IMR-90 (cell line): ENCODE data around the gene KIF3B. TPM values are rescaled to one million over a fixed set of nuclear protein-coding genes. Genes with fewer than 3 reads are reported as not detected.

Source experiments
- ATAC-seq: fragments of 200-7000 bp; cut with Tn5 transposase; 2 replicates; pipeline ENCODE4 v1.9.1; 2020; ENCODE audit warnings: low read depth, mild to moderate bottlenecking, moderate library complexity
- BruUV-seq: library from RNA; stranded (reverse); fragments of 400-500 nt; replicated peaks from 2 replicates; lab custom pipeline; 2021; lab: Mats Ljungman, UMichigan
- CTCF ChIA-PET: fragments of 300-600 bp; formaldehyde crosslinking; extraction: SDS; loops from one replicate; lab custom pipeline; 2021; ENCODE audit warnings: antibody characterized with exemption; lab: Yijun Ruan, JAX
- POLR2A ChIA-PET: fragments of 300-600 bp; sonication (Branson Sonifier 250); formaldehyde crosslinking; loops from one replicate; lab custom pipeline; 2022; ENCODE audit warnings: antibody characterized with exemption; ENCODE audit not compliant: unreplicated experiment; lab: Charles Lee
- DNase-seq: peaks from one replicate; pipeline ENCODE4 v3.0.0; 2013
- H2AFZ ChIP-seq: replicated peaks from 2 replicates; pipeline ENCODE3; 2013; ENCODE audit warnings: low read length, mild to moderate bottlenecking; ENCODE audit not compliant: poor library complexity
- H2AK5ac ChIP-seq: 2 replicates; pipeline ENCODE4 v1.6.1; 2013; ENCODE audit warnings: low read depth, low read length, inconsistent platforms
- H2AK9ac ChIP-seq: replicated peaks from 2 replicates; pipeline ENCODE3; 2013; ENCODE audit warnings: mild to moderate bottlenecking, low read depth, low read length, moderate library complexity; ENCODE audit not compliant: poor library complexity
- H2BK120ac ChIP-seq: 2 replicates; pipeline ENCODE4 v1.6.1; 2013; ENCODE audit warnings: low read depth, low read length, inconsistent platforms
- H2BK15ac ChIP-seq: 3 replicates; pipeline ENCODE4 v1.6.1; 2013; ENCODE audit warnings: low read depth, low read length, inconsistent platforms
- H2BK20ac ChIP-seq: 2 replicates; pipeline ENCODE4 v1.6.1; 2013; ENCODE audit warnings: low read depth, mild to moderate bottlenecking, inconsistent platforms, low read length, moderate library complexity
- H2BK5ac ChIP-seq: 2 replicates; pipeline ENCODE4 v1.6.1; 2013; ENCODE audit warnings: mild to moderate bottlenecking, low read depth, low read length, inconsistent platforms; ENCODE audit not compliant: poor library complexity, severe bottlenecking
- H3K14ac ChIP-seq: replicated peaks from 2 replicates; pipeline ENCODE4 v1.6.1; 2013; ENCODE audit warnings: low read depth, low read length, inconsistent platforms
- H3K18ac ChIP-seq: 2 replicates; pipeline ENCODE4 v1.6.1; 2013; ENCODE audit warnings: low read depth, low read length, control low read depth
- H3K23ac ChIP-seq: 2 replicates; pipeline ENCODE4 v1.6.1; 2013; ENCODE audit warnings: low read depth, low read length, inconsistent platforms
- H3K27ac ChIP-seq: 2 replicates; pipeline ENCODE4 v1.5.1; 2013; ENCODE audit warnings: mild to moderate bottlenecking, control low read depth, low read length; ENCODE audit not compliant: insufficient read depth
- H3K27me3 ChIP-seq: 2 replicates; pipeline ENCODE4 v1.6.1; 2013; ENCODE audit warnings: low read length; ENCODE audit not compliant: control insufficient read depth, insufficient read depth
- H3K36me3 ChIP-seq: 2 replicates; pipeline ENCODE4 v1.6.1; 2013; ENCODE audit warnings: low read length, mixed read lengths; ENCODE audit not compliant: control insufficient read depth, insufficient read depth
- H3K4ac ChIP-seq: 2 replicates; pipeline ENCODE4 v1.6.1; 2013; ENCODE audit warnings: low read depth, low read length, inconsistent platforms
- H3K4me1 ChIP-seq: 2 replicates; pipeline ENCODE4 v1.6.1; 2013; ENCODE audit warnings: low read length, mixed read lengths; ENCODE audit not compliant: control insufficient read depth, insufficient read depth
- H3K4me2 ChIP-seq: 2 replicates; pipeline ENCODE4 v1.6.1; 2013; ENCODE audit warnings: low read depth, mild to moderate bottlenecking, control low read depth, low read length, moderate library complexity
- H3K4me3 ChIP-seq: 2 replicates; pipeline ENCODE4 v1.5.1; 2013; ENCODE audit warnings: low read depth, mild to moderate bottlenecking, control low read depth, low read length, moderate library complexity; ENCODE audit not compliant: insufficient read depth
- H3K56ac ChIP-seq: 2 replicates; pipeline ENCODE4 v1.6.1; 2013; ENCODE audit warnings: low read length, inconsistent platforms; ENCODE audit not compliant: insufficient read depth; ENCODE audit errors: extremely low read depth
- H3K79me1 ChIP-seq, 2 experiments: 2 replicates each; pipeline ENCODE4 v1.6.1; 2013; ENCODE audit warnings: low read length in 2 of 2, inconsistent platforms in 1 of 2, low read depth in 1 of 2
- H3K9ac ChIP-seq: 2 replicates; pipeline ENCODE4 v1.6.1; 2013; ENCODE audit warnings: low read depth, low read length, control low read depth
- H3K9me1 ChIP-seq: 2 replicates; pipeline ENCODE4 v1.6.1; 2013; ENCODE audit warnings: low read length, inconsistent platforms; ENCODE audit not compliant: insufficient read depth
- H3K9me3 ChIP-seq: 2 replicates; pipeline ENCODE4 v1.6.1; 2013; ENCODE audit warnings: low read length; ENCODE audit not compliant: control insufficient read depth, insufficient read depth
- H4K20me1 ChIP-seq: 2 replicates; pipeline ENCODE4 v1.6.1; 2013; ENCODE audit warnings: low read length, inconsistent platforms; ENCODE audit not compliant: insufficient read depth
- H4K5ac ChIP-seq: 2 replicates; pipeline ENCODE4 v1.6.1; 2013; ENCODE audit warnings: mild to moderate bottlenecking, low read depth, low read length, control low read depth
- H4K8ac ChIP-seq, 2 experiments: 2 replicates each; pipeline ENCODE4 v1.6.1; 2013; ENCODE audit warnings: low read depth in 2 of 2, low read length in 2 of 2, control low read depth in 1 of 2, inconsistent platforms in 1 of 2
- H4K91ac ChIP-seq: 2 replicates; pipeline ENCODE4 v1.6.1; 2013; ENCODE audit warnings: low read depth, low read length, inconsistent platforms; ENCODE audit not compliant: insufficient read depth
- BHLHE40 ChIP-seq: fragments of 150-350 bp; IDR thresholded peaks from 2 replicates; pipeline ENCODE4 v1.6.1; 2016; ENCODE audit warnings: mild to moderate bottlenecking, low read depth, low read length
- CEBPB ChIP-seq: IDR thresholded peaks from 2 replicates; pipeline ENCODE4 v1.6.1; 2012; ENCODE audit warnings: low read depth, low read length, improper control_type of control experiment
- CHD1 ChIP-seq: IDR thresholded peaks from 2 replicates; pipeline ENCODE4 v1.6.1; 2012; ENCODE audit warnings: low read depth, low read length, improper control_type of control experiment
- CTCF ChIP-seq: conservative IDR thresholded peaks from 2 replicates; pipeline ENCODE4 v1.5.1; 2012; ENCODE audit warnings: mild to moderate bottlenecking, low read depth, low read length, improper control_type of control experiment
- FOS ChIP-seq: fragments of 150-350 bp; IDR thresholded peaks from 2 replicates; pipeline ENCODE4 v1.6.1; 2016; ENCODE audit warnings: low read depth, low read length
- MAFK ChIP-seq: IDR thresholded peaks from 2 replicates; pipeline ENCODE4 v1.6.1; 2012; ENCODE audit warnings: low read depth, low read length, improper control_type of control experiment
- MAZ ChIP-seq: IDR thresholded peaks from 2 replicates; pipeline ENCODE4 v1.6.1; 2012; ENCODE audit warnings: low read depth, mild to moderate bottlenecking, low read length, improper control_type of control experiment, moderate library complexity, borderline replicate concordance
- MXI1 ChIP-seq: IDR thresholded peaks from 2 replicates; pipeline ENCODE4 v1.6.1; 2012; ENCODE audit warnings: low read depth, mild to moderate bottlenecking, low read length, moderate library complexity, borderline replicate concordance
- NFE2L2 ChIP-seq: fragments of 150-350 bp; IDR thresholded peaks from 2 replicates; pipeline ENCODE4 v1.6.1; 2016; ENCODE audit warnings: low read depth, mild to moderate bottlenecking, low read length
- POLR2A ChIP-seq: IDR thresholded peaks from 2 replicates; pipeline ENCODE4 v1.6.1; 2012; ENCODE audit warnings: mild to moderate bottlenecking, low read depth, low read length
- RAD21 ChIP-seq: IDR thresholded peaks from 2 replicates; pipeline ENCODE4 v1.6.1; 2012; ENCODE audit warnings: low read length, improper control_type of control experiment
- RCOR1 ChIP-seq: IDR thresholded peaks from 2 replicates; pipeline ENCODE4 v1.6.1; 2012; ENCODE audit warnings: mild to moderate bottlenecking, low read length, improper control_type of control experiment; ENCODE audit not compliant: insufficient replicate concordance
- RFX5 ChIP-seq: IDR thresholded peaks from 2 replicates; pipeline ENCODE4 v1.8.0; 2012; ENCODE audit warnings: low read depth, mild to moderate bottlenecking, low read length, moderate library complexity
- SMC3 ChIP-seq: fragments of 150-350 bp; IDR thresholded peaks from 2 replicates; pipeline ENCODE4 v1.6.1; 2016; ENCODE audit warnings: low read depth, mild to moderate bottlenecking, antibody characterized with exemption, low read length, moderate library complexity
- WGBS, 2 experiments: methylation state at CpG; one replicate each; pipeline versions ENCODE4 v1.1.5 to v1.1.7; 2013; ENCODE audit warnings: missing lambda C conversion rate in 2 of 2; ENCODE audit not compliant: insufficient read length in 1 of 2; ENCODE audit errors: extremely low coverage in 2 of 2; 5-methylcytosine and 5-hydroxymethylcytosine counted together
- dilution Hi-C: fragments of 300-500 bp; cut with HindIII; formaldehyde crosslinking; loops from one replicate; pipeline ENCODE4 v1.14.3; 2018; ENCODE audit warnings: low sequenced_read_pairs; ENCODE audit not compliant: unreplicated experiment
- in situ Hi-C: fragments of 300-500 bp; cut with MboI; formaldehyde crosslinking; loops from 3 replicates; pipeline ENCODE4 v1.14.3; 2019; ENCODE audit warnings: low sequenced_read_pairs, inconsistent platforms, mixed read lengths
- intact Hi-C: fragments of 100-400 bp; cut with micrococcal nuclease; formaldehyde crosslinking; loops from 2 replicates; pipeline ENCODE4 v1.10.0; 2022
- polyA plus RNA-seq, 3 experiments: library from polyadenylated mRNA; depleted of rRNA; stranded (reverse); fragments of >200 nt; gene quantifications; 2 replicates each; pipeline ENCODE4 v1.2.3, GENCODE V29; 2012; ENCODE audit warnings: low replicate concordance in 1 of 3
- total RNA-seq: library from RNA; depleted of rRNA; stranded (reverse); fragments of >200 nt; gene quantifications from 2 replicates; pipeline ENCODE4 v1.2.3, GENCODE V29; 2012
- TF ChIP-seq, protein P1 (sequence below): fragments of 150-350 bp; IDR thresholded peaks from 2 replicates; pipeline ENCODE4 v1.6.1; 2017; ENCODE audit warnings: mild to moderate bottlenecking, antibody characterized with exemption, low read length, low read depth
- TF ChIP-seq, protein P2 (sequence below): fragments of 150-350 bp; IDR thresholded peaks from 2 replicates; pipeline ENCODE4 v1.6.1; 2016; ENCODE audit warnings: low read depth, mild to moderate bottlenecking, low read length, moderate library complexity, borderline replicate concordance

KIF3B gene
- total and polyA plus RNA-seq, 2 of the 4 experiments (the other 2 are of a cell fraction) = 17.1 to 28.1 TPM

DNA sequence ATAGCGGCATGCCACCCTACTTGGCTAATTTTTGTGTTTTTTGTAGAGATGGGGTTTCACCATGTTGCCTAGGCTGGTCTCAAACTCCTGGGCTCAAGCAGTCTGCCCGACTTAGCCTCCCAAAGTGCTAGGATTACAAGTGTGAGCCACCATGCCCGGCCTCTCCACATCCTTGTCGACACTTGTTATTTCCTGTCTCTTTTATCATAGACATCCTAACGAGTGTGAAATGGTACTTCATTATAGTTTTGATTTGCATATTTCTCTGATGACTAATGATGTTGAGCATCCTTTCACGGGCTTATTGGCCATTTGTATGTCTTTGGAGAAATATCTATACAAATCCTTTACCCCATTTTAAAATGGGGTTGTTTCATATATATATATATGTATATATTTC, 41.6 kb downstream of the KIF3B start:
- no peak overlapping the region for H4K91ac ChIP-seq
- H3K9ac ChIP-seq = no peak overlapping the region
- in situ Hi-C loops = no loop called here
- H4K8ac ChIP-seq = no peak overlapping the region
- ChIA-PET POLR2A (no interaction called here), CTCF (no interaction called here)
- H3K56ac ChIP-seq = no peak overlapping the region
- no peak for TF ChIP-seq POLR2A
- TF ChIP-seq RAD21 = no peak
- TF ChIP-seq CEBPB = no peak
- TF ChIP-seq, protein P1, sequence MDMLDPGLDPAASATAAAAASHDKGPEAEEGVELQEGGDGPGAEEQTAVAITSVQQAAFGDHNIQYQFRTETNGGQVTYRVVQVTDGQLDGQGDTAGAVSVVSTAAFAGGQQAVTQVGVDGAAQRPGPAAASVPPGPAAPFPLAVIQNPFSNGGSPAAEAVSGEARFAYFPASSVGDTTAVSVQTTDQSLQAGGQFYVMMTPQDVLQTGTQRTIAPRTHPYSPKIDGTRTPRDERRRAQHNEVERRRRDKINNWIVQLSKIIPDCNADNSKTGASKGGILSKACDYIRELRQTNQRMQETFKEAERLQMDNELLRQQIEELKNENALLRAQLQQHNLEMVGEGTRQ = no peak
- TF ChIP-seq SMC3 = no peak
- no peak for TF ChIP-seq FOS
- no peak for TF ChIP-seq MXI1
- TF ChIP-seq, protein P2, sequence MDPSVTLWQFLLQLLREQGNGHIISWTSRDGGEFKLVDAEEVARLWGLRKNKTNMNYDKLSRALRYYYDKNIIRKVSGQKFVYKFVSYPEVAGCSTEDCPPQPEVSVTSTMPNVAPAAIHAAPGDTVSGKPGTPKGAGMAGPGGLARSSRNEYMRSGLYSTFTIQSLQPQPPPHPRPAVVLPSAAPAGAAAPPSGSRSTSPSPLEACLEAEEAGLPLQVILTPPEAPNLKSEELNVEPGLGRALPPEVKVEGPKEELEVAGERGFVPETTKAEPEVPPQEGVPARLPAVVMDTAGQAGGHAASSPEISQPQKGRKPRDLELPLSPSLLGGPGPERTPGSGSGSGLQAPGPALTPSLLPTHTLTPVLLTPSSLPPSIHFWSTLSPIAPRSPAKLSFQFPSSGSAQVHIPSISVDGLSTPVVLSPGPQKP = no peak
- TF ChIP-seq NFE2L2 = no peak
- no peak for TF ChIP-seq RCOR1
- no peak for TF ChIP-seq CTCF
- no peak for TF ChIP-seq MAZ
- TF ChIP-seq MAFK = no peak
- TF ChIP-seq CHD1 = no peak
- no peak for TF ChIP-seq BHLHE40
- TF ChIP-seq RFX5 = no peak
- H2AK9ac ChIP-seq = no peak overlapping the region
- WGBS, 2 experiments = no CpG with 5 or more reads among the region's 6 CpGs
- ATAC-seq (no peak), DNase-seq (no peak)
- no peak overlapping the region for H3K27ac ChIP-seq
- no peak overlapping the region for H3K4me2 ChIP-seq
- H2BK120ac ChIP-seq = no peak overlapping the region
- H3K9me3 ChIP-seq = no peaks in the 10 kb centered on the region
- H3K27me3 ChIP-seq = no peaks in the 10 kb centered on the region
- H3K4me3 ChIP-seq = no peak overlapping the region
- no peak overlapping the region for H4K5ac ChIP-seq
- intact Hi-C loops = no loop called here
- no peaks in the 10 kb centered on the region for H4K20me1 ChIP-seq
- H3K23ac ChIP-seq = no peak overlapping the region
- H3K79me1 ChIP-seq = peaks cover 5% of the 10 kb centered on the region in 2 experiments; a peak in 2 of 4 replicates
- no peak overlapping the region for H2AFZ ChIP-seq
- H3K4ac ChIP-seq = no peak overlapping the region
- no peak overlapping the region for H2BK20ac ChIP-seq
- dilution Hi-C loops = no loop called here
- H3K14ac ChIP-seq = no peak overlapping the region
- H2AK5ac ChIP-seq = no peak overlapping the region
- no peak overlapping the region for H3K18ac ChIP-seq
- H3K4me1 ChIP-seq = peaks cover 2% of the 10 kb centered on the region; the same call in 1 of the 2 replicates
- H3K9me1 ChIP-seq = 0 out of 2 replicates have a peak, but pooled peaks cover 2% of the 10 kb centered on the region
- no peak overlapping the region for H2BK5ac ChIP-seq
- peaks cover 17% of the 10 kb centered on the region for H3K36me3 ChIP-seq
- H2BK15ac ChIP-seq = no peak overlapping the region
- no TSS peak for BruUV-seq
